HTERT RPE-1 (cell line): Measurements from ENCODE around the gene RUNX2.

Experiments used
- in situ Hi-C: fragments of 300-500 bp; cut with MboI; formaldehyde crosslinking; loops from 4 replicates; pipeline ENCODE4 v1.14.3; 2020; ENCODE audit warnings: low sequenced_read_pairs

The RUNX2 gene

DNA sequence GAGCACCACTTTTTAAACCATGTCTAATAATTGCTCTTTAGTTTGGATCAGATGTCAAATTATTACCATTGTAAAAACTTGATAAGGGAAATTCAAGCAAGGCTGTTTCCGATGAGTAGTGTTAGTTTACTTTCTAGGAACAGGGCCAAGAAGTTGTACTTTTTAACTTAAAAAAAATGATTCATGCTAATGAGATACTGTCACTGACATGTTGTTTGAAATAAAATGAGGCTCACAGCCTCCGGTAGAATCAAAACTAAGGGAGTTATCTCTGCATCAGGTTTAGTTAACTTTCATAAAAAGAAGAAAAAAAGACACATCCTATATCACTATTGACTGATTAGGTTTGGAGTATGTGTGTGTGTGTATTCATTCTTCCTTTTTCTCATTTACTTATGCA is 104.8 kb downstream of the RUNX2 start:
- in situ Hi-C loops = no loop called here

DNA sequence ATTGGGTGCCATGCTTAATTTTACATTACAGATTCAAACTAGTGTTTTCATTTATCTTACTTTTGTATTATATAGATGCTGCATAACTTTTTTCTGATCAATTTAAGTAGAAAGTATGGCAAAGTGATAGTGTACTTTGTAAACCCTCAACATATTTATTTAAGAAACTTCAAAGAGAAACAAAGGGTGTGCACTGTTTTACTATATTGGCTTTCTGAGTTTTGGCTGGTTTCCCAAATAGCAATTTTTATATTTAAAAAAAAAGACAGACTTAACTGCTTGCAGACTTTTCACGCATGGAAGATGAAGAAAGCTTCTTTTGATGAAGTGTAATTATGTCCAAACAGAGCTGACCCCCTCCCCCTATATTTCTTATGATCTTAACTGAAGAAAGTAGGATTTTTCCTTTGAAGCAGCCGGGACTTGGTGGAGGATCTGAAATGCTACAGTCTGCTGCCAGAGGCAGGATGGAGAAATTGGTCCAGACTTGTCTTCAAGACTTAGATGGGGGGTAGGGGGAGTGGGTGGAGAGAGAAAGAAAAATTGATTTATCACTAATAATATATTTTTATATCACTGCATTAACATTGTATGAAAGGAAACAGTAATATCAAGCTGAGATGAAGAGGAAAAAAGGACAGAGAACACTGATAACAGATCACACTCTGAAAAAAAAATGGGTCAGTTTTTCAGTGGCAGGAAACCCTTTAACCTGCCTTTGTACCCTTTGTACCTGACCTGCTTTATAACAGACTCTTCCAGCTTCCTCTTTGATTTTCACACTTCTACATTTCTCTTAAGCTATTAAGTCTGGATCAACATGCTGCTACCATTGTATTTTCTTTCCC is 105.6 kb downstream of the RUNX2 start:
- in situ Hi-C loops = no loop called here

GRCh38 chr6:45434381-45434700 is 106.2 kb downstream of the RUNX2 start:
- in situ Hi-C loops = no loop called here

GRCh38 chr6:45436544-45437438 is 108.7 kb downstream of the RUNX2 start:
- in situ Hi-C loops = no loop called here

GRCh38 chr6:45437439-45437815 is 109.3 kb downstream of the RUNX2 start:
- in situ Hi-C loops = no loop called here

DNA sequence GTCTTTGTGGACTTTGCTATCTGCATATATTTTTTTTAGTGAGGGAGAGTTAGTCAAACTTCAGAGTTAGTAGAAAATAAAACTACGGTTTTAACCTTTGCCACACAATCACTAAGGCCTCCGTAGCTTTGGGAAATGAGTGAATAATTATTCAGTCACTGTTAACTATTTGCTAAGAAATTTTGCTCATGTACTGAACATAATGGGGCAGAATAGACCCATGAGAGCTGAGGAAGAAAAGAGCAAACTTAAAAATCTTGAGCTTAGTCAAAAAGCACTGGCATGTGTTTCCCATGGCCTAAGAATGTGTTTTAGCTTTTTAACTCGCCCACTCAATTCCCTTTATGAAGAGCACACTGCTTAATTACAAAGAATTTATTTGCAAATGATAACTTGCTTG is 110.0 kb downstream of the RUNX2 start:
- in situ Hi-C loops = no loop called here

- in situ Hi-C loops = no loop called here
Measured at GRCh38 chr6:45438849-45439406, 110.8 kb downstream of the RUNX2 start.

DNA sequence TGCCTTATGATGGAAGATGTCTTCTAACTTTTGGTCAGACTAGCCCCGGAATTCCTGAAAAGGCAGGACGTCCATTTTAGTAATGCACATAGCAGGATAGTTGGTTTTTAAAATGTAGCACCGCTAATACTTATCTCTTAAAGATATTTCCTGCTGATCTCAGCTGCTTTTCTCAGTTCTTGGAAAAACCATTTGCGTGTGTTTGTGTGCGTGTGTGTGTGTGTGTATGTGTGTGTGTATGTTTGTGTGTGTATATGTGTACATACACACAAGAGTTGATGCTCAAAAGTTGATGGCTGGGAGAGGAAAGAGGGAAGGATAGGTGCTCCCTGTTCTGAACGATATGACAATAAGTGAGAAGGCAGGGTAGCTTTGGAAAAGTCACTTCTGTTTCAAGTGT is 111.3 kb downstream of the RUNX2 start:
- in situ Hi-C loops = no loop called here

- in situ Hi-C loops = no loop called here
Measured at GRCh38 chr6:45439861-45440388, 111.8 kb downstream of the RUNX2 start.

- in situ Hi-C loops = no loop called here
Measured at GRCh38 chr6:45441851-45442453, 113.8 kb downstream of the RUNX2 start.

DNA sequence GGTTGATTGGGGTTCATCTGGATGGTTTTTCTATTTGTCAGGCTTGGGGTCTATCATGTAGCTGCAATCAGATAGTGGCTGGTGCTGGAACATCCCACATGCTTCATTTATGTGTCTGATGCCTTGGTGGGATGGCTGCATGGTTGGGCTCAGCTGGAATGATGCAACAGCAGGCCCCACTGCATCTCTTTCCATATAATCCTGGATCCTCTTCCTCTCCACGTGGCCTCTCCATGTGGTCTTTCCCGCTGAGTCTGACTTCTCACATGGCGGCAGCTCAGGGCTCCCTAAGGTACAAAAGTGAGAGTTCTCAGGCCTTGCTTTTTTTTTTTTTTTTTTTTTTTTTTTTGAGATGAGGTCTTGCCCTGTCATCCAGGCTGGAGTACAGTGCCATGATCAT is 114.6 kb downstream of the RUNX2 start:
- in situ Hi-C loops = no loop called here

- in situ Hi-C loops = no loop called here
Measured at GRCh38 chr6:45445364-45445748, 117.2 kb downstream of the RUNX2 start.

GRCh38 chr6:45445749-45446549 is 117.8 kb downstream of the RUNX2 start:
- in situ Hi-C loops = no loop called here

- in situ Hi-C loops = no loop called here
Measured at GRCh38 chr6:45447005-45447404, 118.9 kb downstream of the RUNX2 start.

GRCh38 chr6:45447716-45448115 is 119.6 kb downstream of the RUNX2 start:
- in situ Hi-C loops = no loop called here

- in situ Hi-C loops = no loop called here
Measured at GRCh38 chr6:45448417-45449389, 120.6 kb downstream of the RUNX2 start.

DNA sequence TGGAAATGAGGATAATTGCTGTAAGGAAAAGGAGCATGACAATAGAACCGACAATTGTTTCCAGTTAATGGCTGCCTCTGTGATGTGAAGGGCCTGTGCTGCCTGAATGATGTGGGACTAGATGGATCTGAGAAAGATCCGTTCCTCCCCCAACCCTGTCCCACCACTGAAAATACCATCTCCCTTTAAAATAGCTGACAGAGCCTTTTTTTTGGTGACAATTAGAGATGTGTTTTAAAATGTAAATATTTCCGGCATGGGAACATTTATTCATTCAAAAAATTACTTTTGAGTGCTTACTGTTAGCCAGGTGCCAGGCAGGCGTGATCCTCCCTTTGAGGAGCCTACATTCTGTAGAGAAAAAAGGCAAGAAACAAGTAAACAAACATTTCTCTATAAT is 122.0 kb downstream of the RUNX2 start:
- in situ Hi-C loops = no loop called here

- in situ Hi-C loops = no loop called here
Measured at GRCh38 chr6:45450831-45451230, 122.7 kb downstream of the RUNX2 start.
